Skin of body (tissue), 2 donors: Measurements from ENCODE around the gene HS1BP3. TPM values are rescaled to one million over a fixed set of nuclear protein-coding genes. Genes with fewer than 3 reads are reported as not detected.

Experiments used
- DNase-seq: peaks from one replicate; lab custom pipeline; 2025; lab: John Stamatoyannopoulos, UW
- total RNA-seq: library from RNA; depleted of rRNA; stranded (reverse); fragments of >200 nt; gene quantifications from one replicate; pipeline ENCODE4 v1.2.3, GENCODE V29; 2014

Gene HS1BP3
- total RNA-seq, 1 donor from 2014 or later, result 13.5 TPM

DNA sequence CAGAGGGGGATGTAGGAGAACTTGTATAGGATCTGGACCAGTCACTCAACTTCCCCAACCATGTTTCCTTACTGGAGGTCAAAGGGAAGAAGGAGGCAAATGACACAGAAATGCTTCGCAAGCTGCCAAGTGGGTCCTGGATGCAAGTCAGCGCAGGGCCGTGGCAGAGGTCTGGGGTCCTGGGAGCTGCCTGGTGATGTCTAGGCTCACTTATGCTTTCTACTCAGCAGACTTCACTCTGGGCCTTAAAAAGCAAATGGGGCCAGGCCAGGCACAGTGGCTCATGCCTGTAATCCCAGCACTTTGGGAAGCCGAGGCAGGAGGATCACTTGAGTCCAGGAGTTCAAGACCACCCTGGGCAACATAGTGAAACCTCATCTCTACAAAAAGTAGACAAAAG lies 19.9 kb downstream of the HS1BP3 start:
- DNase-seq, result no peak

DNA sequence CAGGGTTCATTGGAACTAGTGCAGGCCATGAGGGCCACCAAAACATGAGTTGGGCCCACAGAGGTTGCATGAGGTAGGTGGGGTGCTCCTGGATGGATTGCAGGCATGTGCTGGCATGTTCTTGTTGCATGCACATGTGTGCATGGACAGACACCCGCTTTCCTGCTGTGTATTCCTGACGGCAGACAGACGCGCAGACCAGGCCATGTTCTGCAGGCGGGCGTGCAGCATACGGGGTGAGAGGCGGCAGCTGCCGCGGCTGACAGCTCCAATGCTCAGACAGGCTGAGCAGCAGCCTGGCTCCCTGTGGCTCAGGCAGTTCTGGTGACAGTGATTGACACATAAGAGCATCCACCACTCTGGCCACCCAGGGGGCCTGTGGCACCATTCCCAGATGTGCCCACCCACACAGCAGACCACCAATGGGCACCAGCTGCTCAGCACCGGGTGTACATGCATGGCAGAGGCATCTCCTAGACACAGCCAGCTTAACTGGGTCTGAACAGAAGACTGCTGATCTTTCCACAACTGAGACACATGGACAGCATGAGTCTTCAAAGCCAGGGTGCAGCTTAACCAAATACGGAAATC lies 21.2 kb downstream of the HS1BP3 start:
- peak; percentile 81 for DNase-seq

DNA sequence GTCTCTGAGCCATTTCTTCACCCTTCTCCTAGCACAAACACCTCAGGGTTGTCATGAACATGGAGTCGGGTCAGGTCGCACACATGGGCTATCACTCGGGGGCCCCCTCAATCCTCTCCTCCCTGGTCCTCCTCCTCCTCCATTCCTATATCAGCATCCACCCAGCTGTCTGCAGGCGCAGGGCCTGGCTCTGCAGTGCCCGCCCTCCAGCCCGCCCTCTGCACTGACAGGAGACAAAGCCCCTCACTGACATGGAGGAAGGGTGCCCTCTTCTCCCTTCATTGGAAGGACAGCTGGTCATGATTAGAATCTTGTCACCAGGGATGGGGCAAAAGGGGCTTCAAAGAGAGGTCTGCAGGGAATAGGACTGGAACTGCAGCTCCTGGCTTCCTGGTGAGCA lies 21.7 kb downstream of the HS1BP3 start:
- no peak for DNase-seq

DNA sequence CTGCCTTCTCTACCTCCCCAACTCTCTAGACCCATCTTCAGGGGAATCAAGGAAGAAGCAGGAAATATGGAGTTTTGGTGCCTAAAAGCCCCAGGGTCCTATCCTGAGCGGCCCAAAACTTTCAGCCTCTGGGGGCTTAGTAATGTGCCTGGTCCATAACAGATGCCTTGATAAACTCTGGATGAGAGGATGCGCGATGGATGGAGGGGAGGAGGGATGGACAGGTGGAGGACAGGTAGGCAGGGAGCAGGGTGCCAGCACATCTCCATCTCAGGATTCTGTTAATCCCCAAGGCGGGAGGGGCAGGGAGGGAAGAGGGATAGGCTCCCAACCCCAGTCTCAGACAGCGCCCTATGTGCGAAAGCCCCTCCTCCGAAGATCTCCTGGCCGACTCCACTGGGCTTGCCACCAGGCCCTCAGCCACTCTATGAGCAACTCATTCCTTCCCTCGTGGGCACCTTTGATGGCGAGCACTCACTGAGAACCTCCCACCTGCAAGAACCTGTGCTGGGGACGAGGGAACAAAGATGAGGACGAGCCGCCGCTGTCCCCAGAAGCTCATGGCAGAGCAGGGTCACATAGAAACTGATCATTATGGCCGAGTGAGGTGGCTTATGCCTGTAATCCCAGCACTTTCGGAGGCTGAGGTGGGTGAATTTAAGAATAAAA lies 23.1 kb downstream of the HS1BP3 start:
- DNase-seq, result no peak

DNA sequence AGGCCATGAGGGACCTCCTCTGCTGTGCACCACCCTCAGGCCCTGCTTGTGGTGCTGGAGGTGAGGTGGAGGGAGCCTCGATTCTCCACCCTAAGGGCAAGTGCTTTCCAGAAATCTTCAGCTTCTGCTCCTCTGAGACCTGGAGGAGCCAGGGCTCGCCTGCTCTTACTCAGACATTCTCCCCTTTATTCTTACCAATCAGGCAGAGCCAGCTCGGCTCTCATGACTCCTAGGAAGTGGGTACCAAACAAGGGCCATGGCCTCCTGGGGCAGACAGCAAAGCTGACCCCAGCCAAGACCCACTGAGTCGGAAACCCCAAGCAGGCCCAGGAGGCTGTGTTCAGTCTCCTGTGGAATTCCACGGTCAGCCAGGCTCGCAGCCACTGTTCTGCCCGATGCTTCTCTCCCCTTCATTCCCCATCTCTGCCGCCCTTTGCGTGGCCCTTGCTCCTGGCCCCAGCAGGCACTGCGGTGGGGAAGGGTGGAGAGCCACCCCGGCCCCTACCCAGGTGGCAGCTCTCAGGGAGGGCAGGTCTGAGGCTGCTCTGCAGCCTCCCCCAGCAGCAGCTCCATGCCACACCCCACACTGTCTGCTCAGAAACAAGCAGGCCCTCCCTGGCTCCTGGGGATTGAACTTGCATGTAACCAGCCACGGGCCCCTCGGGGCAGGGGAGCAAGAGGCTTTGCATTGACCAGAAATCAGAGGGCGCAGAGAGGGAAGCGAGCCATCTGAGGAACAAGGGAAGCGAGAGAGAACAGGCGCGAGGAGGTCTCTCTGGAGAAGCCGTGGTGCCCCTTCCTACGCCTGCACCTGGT lies 24.0 kb downstream of the HS1BP3 start:
- DNase-seq, result no peak

DNA sequence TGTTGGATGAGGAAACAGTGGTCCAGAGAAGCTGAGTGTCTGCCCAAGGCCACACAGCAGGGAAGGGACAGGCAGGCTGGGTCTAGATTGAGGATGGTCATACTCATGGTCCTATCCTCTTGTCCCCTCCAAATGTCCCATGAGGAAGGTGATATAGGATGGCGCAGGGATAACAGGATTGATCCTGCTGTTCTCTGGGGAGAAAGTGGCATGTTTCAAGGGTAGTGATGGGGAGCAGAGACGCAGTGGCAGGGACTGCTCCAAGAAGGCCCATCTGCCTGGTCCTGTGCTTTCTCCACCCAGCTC lies 24.6 kb downstream of the HS1BP3 start:
- no peak for DNase-seq

DNA sequence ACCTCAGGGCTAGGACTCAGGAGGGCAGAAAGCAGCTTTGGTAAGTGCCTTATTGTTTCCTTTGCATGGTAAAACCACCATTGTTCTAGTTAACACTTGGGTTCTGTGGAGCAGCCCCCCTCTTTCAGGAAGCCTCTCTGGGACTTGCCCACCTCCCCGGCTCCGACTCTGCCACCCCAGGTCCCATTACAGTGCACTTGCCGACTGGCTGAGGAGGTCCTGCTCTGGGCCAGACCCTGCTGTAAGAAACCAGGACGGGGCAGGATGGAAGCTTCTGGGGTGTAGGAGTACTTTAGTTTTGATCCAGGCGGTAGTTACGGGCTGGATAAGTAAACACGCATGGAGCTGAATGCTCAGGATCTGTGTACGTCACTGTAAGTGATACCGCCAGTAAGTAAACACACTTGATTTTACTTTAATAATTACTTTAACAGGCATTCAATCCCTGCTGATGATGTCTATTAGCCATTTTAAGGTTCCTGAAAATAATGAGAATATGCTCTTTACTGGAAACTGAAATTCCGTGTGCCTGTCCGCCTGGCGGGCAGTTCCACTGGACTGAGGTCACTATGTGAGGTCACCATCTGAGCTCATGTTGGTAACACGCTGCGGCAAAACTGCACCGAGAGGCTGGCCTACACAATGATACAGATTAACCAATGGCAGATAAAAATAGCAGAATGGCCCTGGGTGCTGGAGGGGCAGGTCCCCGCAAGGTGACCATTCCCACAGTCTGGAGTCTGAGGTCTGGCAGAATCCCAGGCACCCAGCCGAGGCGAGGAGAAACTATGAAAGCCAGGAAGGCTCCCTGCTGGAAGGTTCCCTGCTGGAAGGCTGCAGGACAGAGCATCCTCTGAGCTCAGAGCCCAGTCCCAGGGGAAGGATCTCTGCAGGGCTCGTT lies 25.2 kb downstream of the HS1BP3 start:
- no peak for DNase-seq

DNA sequence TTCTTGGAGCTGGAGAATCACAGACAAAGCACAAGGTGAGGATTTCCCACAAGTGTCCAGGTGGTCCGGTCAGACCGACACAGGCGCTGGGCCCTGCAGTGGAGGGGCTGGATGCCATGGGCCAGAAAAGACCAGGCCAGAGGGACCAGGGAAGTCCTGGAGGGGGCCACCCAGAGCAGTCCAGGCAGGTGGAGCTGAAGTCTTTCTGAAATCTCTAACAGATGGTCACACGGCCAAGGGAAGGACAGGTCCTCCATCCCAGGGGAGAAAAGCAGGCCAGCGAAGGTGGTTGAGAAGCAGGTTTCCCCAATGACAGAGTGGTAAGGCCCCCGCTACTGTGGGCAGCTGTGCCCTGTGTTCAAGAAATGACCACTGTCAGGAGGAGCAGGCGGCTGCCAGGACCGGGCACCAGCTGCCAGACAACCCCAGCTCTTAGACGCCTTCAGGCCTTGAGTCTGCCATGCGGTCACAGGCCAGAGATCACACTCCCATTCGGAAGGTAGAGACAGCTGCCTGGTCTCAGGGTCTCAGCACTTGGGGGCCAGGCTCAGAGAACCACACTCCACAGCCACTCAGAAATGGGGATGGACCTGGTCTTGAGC lies 25.9 kb downstream of the HS1BP3 start:
- DNase-seq, result no peak

DNA sequence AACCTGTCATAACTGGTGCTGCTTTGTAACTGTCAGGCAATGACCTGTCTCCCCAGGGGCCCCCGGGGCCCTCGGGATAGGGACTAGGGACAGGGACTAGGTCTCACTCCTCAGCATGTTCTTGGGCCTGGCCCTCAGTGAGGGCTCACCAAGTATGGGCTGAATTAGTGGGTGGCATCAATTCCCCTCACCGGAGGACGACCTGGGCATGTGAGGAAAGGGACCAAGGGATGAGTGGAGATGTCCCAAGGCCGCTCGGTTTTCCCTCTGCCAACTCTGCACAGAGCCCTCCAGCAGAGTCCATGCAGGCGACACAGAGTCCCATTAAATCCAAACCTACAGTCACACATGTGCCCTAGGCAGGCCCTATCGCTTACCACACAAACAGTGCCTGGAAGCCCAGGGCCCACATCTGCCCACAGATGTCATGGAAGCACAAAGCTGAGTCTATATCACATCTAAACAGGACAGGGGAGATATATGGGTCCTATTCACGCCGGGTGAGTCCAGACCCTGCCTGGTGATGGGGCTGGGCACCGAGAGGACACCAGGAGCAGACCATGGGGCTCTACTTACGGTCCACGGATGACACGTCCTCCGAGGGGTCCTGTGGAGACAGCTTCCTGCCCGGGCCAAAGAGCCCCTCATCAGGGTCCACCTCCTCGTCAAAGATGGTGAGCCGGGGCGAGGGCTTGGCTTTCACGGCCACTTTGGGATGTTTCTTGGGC lies 26.6 kb downstream of the HS1BP3 start:
- DNase-seq, result no peak

DNA sequence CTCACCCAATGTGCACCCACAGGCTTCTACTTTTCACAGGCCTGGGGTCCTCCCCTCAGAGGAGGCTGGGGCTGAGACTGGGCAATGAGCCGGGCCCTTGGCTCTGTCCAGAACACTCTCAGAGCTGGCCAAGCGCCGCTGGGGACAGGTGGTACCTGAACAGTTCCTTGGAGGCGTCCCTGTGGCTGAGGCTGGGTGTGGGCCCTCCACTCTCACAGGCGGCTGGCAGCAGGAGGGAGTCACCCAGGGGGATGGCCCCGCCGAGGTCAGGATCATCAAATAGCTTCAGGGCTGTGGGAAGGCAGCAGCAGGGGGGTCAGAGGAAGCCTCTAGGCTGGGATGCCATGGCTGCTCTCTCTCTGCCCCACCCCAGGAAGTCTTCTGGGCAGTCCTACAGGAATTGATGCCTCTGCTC lies 27.1 kb downstream of the HS1BP3 start:
- no peak for DNase-seq

DNA sequence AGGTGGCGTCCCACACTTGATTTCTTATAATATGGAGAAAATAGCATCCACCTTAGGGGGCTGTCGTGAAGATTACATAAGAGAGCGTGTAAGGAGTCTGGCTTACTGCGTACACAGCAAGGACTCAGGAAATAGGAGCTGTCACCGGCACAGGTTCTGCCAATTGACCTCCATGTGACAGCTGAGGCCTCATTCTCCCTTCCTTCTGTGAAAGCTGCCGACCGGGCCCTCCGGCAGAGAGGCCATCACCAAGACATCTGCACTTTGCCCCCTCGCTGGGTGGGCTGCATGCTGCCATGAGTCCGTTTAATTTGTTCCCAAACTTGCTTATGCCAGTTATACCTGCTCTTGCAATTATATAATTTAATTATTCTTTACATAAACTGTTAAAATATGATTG lies 27.7 kb downstream of the HS1BP3 start:
- DNase-seq, result no peak

DNA sequence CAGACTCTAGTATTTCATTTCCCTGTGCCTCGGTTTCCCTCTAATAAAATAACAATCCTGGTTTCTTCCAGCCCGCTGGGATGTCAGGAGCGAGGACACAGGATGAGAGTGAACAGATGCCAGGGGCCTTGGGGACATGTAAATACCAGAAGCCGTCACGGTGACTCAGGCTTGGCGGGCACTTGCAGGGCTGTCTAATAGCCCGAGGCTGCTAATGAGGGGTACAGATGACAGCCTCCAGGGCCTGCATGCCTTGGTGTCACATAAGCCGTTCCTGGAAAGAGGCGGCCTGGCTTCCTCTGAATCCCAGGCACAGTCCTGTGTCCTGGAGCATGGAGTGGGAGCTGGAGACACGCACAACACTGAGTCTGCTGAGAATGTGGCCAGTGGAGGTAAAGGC lies 28.2 kb downstream of the HS1BP3 start:
- no peak for DNase-seq

DNA sequence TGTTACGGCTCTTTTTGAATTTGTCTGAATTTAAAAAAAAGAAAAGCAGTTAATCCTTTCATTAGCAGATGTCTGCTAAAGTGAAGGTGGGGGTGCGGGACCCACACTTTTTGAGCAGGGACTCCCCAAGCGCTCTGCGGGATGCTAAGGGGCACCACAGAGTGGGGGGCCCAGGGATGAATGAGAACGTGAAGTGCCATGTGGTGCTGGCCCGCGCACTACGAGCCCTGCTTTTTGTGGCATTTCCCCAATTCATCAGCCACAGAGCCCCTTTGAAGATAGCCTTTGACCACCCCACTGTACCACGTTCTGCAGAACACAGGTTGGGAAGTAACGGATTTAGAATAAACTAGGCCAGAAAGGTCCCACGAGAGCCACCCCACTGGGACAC lies 28.6 kb downstream of the HS1BP3 start:
- DNase-seq, result no peak

DNA sequence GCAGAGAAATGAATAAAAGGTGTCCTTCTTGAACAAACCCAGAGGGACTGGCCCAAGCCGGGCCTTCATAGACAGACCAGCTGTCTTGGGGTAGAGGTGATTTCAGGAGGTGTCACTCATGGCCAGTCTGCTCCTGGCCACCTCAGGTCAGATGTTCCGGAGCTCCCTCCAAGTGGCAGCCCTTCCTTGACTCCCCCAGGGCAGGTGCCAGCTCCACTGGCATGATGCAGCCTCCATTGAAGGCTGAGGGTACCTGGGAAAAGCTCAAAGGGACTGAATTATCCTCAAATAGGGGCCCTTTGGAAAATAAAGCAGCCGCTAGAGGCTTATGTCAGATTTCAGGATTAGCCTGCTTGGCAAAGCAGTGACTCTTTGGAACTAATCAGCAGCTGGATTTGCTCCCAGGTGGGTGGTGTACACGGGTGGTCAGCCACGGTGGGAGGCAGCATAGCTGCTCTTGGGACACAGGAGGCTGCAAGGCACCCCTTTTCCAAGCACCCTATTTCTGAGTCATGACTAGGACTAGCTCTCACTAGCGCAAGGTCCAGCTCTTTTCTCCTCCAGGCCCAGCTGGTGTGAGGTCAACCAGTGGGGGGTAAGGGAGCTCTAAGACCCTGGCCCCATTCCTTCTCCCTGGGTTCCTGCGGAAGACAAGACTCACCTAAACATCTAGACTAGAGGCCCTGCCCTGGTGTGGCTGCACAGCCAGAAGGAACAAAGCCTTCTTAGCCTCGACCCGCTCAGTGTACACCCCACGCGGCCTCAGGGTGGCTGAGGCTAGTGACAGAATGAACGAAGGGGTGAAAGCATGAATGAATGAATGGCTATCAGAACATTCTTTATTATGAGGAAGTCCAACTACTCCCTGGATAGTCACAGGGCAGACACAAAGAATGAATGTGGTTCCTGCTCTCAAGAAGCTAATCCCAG lies 29.3 kb downstream of the HS1BP3 start:
- DNase-seq, result no peak

DNA sequence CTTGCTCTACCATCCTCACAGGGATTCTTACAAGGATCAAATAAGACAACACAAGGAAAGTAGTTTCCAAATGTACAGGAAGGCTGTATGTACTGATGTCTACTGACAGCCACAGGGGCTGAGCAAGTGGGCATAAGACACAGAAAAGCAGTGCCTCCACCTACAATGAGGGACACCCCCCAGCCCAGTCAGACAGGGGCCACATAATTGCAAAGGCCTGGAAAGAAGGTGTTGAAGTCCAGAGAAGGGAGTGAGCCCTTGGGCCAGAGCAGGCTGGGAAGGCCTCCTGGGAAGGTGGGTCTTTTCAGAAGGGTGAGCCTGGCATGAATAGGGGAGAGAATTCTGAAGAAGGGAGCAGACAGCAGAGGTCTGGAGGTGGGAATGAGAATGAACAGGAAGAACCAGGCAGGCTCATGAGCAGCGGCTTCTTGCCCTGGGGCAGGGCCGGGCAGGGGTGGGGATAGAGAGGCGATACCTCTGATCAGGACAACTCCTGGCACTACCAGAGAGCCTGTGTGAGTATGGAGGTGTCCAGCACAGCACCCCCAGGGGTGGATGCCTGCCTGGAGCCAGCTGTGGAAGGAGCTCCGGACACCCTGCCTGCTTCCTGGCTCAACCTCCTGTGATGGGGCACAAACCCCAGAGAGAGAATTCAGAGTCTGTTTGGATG lies 30.1 kb downstream of the HS1BP3 start:
- DNase-seq, result no peak

DNA sequence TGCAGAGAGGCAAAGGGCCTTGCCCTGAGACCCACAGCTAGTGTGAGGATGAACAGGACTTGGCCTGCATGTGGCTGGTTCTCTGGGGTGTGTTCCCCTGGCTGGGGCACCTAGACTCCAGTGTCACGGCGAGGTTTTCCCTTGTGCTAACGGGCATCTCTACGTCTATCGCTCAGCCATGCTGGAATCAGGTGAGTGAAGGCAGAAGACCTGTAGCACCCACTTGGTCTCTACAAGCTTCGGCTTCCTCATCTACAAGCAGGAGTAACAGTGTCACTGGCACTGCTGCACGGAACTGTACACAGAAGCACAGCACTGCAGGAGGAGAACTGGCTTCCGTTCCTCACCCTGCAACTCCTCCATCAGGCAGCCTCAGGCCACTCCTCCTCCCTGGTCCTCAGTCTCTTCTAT lies 30.6 kb downstream of the HS1BP3 start:
- no peak for DNase-seq

DNA sequence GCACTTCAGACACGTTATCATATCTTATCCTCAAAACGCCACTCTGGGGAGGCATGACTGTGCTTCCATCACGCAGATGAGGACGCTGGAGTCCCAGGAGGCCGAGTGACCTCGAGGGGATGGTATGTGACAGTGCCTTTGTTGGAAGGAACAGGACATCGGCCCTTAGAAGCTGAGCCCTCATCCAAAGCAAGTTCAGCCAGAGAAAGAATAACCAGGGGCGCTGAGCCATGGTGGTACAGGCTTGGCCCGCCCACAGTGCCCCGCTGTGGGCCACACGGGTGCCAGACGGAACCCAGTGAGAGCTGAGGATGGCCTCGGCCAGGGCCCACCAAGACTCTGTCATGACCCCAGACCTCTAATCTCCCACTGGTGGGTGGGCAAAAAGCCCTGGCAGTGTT lies 31.3 kb downstream of the HS1BP3 start:
- DNase-seq, result no peak

DNA sequence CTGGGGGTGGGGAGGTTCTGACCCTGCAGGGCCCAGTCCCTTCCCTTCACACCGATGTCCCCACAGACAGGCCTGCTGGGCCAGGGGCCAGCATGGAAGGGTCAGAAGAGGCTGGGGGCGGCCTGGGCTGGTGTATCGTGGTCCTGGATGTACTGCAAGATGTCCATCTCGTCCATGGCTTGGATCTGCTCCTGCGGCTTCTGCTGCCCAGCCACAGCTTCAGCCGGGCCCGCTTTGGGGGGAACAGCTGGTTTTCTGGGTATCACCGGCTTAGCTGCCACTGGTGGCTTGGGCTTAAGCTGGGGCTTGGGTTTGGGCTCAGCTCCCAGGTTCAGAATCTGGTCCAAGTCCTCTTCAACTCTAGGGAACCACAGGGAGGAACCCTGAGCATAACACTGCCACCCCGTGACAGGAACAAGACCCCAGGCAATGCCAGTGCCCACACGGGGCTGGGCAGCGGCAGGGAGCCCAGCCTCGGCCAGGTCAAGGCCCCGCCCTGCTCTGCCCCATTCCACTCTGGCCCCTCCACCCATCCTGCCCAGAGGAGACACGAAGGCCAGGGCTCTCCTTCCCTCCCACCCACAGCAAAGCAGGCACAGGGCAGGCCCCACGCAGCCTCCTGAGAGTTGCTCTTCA lies 31.9 kb downstream of the HS1BP3 start:
- no peak for DNase-seq

DNA sequence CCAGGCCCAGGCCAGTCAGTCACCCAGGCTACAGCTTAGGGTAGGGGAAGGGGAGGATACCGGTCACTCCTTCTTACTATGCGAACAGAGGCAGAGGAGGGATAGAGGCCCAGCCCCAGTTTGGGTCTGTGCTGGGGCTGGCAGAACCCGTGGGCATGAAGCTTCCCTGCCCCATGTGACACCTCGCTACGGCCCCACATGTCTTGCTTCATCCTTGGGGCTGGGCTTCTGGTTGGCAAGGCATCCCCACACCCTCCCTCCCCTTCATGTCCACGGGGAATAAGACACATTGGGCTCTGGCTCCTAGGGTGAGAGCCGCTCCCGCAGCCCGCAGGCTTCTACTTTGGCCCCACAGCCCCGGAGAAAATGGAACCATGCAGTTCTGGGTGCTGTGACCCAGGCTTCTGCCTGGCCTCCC lies 32.4 kb downstream of the HS1BP3 start:
- no peak for DNase-seq
